Breast epithelium (tissue), 4 donors: ENCODE measurements around the gene GBF1. TPM values are rescaled to one million over a fixed set of nuclear protein-coding genes. Genes with fewer than 3 reads are reported as not detected.

ENCODE experiments used
- DNase-seq, 2 donors: peaks; one replicate each; pipeline ENCODE4 v3.0.0-alpha.2; 2019; ENCODE audit warnings: low spot score in 2 of 2
- H3K27ac ChIP-seq, 2 donors: fragments of 200-600 bp; sonication (generic) in 1 of 2; one replicate each; pipeline ENCODE4 v1.5.1; 2016 to 2019; ENCODE audit warnings: mild to moderate bottlenecking in 1 of 2
- H3K27me3 ChIP-seq, 2 donors: fragments of 200-600 bp; sonication (generic) in 1 of 2; one replicate each; pipeline versions ENCODE4 v1.5.1 to v1.6.0; 2017 to 2019; ENCODE audit warnings: control low read depth in 1 of 2, mild to moderate bottlenecking in 1 of 2
- H3K36me3 ChIP-seq: fragments of 200-600 bp; one replicate; pipeline ENCODE4 v1.5.1; 2019
- H3K4me1 ChIP-seq, 2 donors: fragments of 200-600 bp; sonication (generic); one replicate each; pipeline ENCODE4 v1.5.1; 2016 to 2019; ENCODE audit warnings: control low read depth in 1 of 2
- H3K4me3 ChIP-seq, 3 donors: fragments of 200-600 bp; sonication (generic); 1 replicate in 2 of 3; 2 replicates in 1 of 3; pipeline ENCODE4 v1.5.1; 2016 to 2019; ENCODE audit warnings: mild to moderate bottlenecking in 3 of 3, moderate library complexity in 2 of 3
- H3K9me3 ChIP-seq, 2 donors: fragments of 200-600 bp; sonication (generic) in 1 of 2; one replicate each; pipeline ENCODE4 v1.5.1; 2016 to 2019; ENCODE audit warnings: control low read depth in 1 of 2
- POLR2A ChIP-seq: fragments of 450-650 bp; IDR thresholded peaks from one replicate; pipeline ENCODE4 v1.6.1; 2016; ENCODE audit warnings: antibody characterized with exemption, mild to moderate bottlenecking, moderate library complexity
- POLR2AphosphoS5 ChIP-seq, 3 donors: sonication (generic); formaldehyde crosslinking; IDR thresholded peaks; one replicate each; pipeline ENCODE4 v1.6.1; 2017; ENCODE audit warnings: antibody characterized with exemption in 3 of 3
- intact Hi-C: fragments of 100-400 bp; cut with DNase I; formaldehyde crosslinking; loops from one replicate; pipeline ENCODE4 v1.15.1; 2023; ENCODE audit warnings: low total_unique reads
- total RNA-seq, 3 donors: library from RNA; depleted of rRNA; stranded (reverse); fragments of >200 nt; gene quantifications; one replicate each; pipeline ENCODE4 v1.1.0, GENCODE V29; 2016
- TF ChIP-seq, protein P1 (sequence below), 3 donors: fragments of 450-650 bp; IDR thresholded peaks; one replicate each; pipeline ENCODE4 v1.5.1; 2016 to 2017; ENCODE audit warnings: antibody characterized with exemption in 3 of 3, mild to moderate bottlenecking in 3 of 3, moderate library complexity in 3 of 3

GBF1 gene
- total RNA-seq, 3 donors from 2014 or later: 25.8 to 32.1 (median 25.9) TPM

DNA sequence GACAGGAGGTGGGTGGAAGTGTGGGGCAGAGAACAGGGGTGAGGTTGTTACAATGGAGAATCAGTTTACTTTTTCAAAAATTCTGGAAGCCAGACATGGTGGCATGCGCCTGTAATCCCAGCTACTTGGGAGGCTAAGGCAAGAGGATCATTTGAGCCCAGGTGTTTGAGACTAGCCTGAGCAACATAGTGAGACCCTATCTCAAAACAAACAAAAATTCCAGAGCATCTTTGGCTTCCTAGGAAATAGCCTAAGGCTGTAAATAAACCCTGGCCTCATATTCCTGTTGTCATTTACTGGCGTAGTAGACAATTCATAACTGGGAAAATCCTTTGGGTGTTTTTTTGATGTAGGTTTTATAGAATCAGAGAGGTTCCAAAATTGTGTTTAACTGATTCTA lies 44.0 kb downstream of the GBF1 start:
- no peaks in the 10 kb centered on the region for H3K27me3 ChIP-seq
- no peak overlapping the region for H3K27ac ChIP-seq
- no peak for TF ChIP-seq POLR2AphosphoS5 (IDR thresholded peaks at IDR 0.05)
- TF ChIP-seq, protein P1, sequence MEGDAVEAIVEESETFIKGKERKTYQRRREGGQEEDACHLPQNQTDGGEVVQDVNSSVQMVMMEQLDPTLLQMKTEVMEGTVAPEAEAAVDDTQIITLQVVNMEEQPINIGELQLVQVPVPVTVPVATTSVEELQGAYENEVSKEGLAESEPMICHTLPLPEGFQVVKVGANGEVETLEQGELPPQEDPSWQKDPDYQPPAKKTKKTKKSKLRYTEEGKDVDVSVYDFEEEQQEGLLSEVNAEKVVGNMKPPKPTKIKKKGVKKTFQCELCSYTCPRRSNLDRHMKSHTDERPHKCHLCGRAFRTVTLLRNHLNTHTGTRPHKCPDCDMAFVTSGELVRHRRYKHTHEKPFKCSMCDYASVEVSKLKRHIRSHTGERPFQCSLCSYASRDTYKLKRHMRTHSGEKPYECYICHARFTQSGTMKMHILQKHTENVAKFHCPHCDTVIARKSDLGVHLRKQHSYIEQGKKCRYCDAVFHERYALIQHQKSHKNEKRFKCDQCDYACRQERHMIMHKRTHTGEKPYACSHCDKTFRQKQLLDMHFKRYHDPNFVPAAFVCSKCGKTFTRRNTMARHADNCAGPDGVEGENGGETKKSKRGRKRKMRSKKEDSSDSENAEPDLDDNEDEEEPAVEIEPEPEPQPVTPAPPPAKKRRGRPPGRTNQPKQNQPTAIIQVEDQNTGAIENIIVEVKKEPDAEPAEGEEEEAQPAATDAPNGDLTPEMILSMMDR (IDR thresholded peaks at IDR 0.05): no peak
- TF ChIP-seq POLR2A: no peak
- DNase-seq: no peak
- H3K4me3 ChIP-seq: no peak overlapping the region
- intact Hi-C loops: no loop called here
- H3K36me3 ChIP-seq: no peaks in the 10 kb centered on the region
- no peaks in the 10 kb centered on the region for H3K9me3 ChIP-seq
- H3K4me1 ChIP-seq: no peaks in the 10 kb centered on the region

DNA sequence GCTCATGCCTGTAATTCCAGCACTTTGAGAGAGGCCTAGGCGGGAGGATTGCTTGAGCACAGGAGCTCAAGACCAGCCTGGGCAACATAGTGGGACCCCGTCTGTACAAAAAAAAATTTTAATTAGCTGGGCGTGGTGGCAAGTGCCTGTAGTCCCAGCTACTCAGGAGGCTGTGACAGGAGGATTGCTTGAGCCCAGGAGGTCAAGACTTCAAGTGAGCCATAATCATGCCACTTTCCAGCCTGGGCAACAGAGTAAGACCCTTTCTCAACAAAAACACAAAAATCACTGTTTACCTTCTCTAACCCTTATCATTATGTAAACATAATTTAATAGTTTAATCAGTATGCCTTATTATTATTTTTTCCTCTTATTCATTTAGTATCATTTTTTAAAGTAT lies 44.5 kb downstream of the GBF1 start:
- no peak overlapping the region for H3K27ac ChIP-seq
- H3K27me3 ChIP-seq: no peaks in the 10 kb centered on the region
- no peaks in the 10 kb centered on the region for H3K4me1 ChIP-seq
- H3K4me3 ChIP-seq: no peak overlapping the region
- TF ChIP-seq, protein P1 (IDR thresholded peaks at IDR 0.05): no peak
- TF ChIP-seq POLR2A (no peak), POLR2AphosphoS5 (IDR thresholded peaks at IDR 0.05) (no peak)
- H3K36me3 ChIP-seq: no peaks in the 10 kb centered on the region
- DNase-seq: no peak
- intact Hi-C loops: no loop called here
- H3K9me3 ChIP-seq: no peaks in the 10 kb centered on the region

DNA sequence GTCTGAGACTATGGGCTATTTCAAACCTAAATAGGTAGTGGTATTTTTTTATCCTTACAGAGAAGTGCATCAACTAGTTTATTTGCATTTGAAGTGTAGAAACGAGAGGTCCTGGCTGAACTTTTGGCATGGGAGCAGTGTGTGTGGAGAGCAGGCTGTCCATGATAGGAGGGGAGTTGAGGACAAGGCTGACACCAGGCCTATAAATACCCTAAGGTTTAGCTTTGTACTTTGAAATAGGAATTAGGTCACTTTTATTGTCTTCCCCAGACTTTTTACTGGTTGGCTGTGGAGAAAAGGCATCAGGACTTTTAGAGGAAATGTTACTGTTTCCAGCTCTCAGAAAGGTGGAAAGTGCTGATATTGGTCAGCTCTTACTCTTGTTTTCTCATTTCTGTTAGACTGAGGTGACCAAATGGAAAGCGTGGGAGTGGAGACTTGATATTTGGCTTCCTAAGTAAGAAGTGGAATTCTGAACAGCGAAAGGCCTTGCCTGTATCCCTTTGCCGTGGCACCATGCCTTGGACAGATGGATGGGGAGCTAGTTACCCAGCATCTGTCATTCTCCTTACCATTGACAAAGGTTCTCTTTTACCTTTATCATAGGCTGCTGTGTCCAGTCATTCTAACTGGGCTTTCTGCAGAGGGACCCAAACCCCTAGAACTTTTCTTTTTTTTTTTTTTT lies 46.0 kb downstream of the GBF1 start:
- Histone ChIP-seq H3K36me3 (no peaks in the 10 kb centered on the region), H3K27me3 (no peaks in the 10 kb centered on the region), H3K9me3 (no peaks in the 10 kb centered on the region), H3K4me1 (no peaks in the 10 kb centered on the region), H3K4me3 (no peak overlapping the region), H3K27ac (no peak overlapping the region)
- TF ChIP-seq, protein P1 (IDR thresholded peaks at IDR 0.05): no peak
- TF ChIP-seq POLR2A (no peak), POLR2AphosphoS5 (IDR thresholded peaks at IDR 0.05) (no peak)
- no peak for DNase-seq
- intact Hi-C loops: no loop called here

- Histone ChIP-seq H3K9me3 (no peaks in the 10 kb centered on the region), H3K27ac (no peak overlapping the region), H3K27me3 (no peaks in the 10 kb centered on the region), H3K4me3 (no peak overlapping the region), H3K36me3 (no peaks in the 10 kb centered on the region), H3K4me1 (no peaks in the 10 kb centered on the region)
- intact Hi-C loops: no loop called here
- DNase-seq: no peak
- TF ChIP-seq POLR2AphosphoS5 (IDR thresholded peaks at IDR 0.05): no peak
- TF ChIP-seq POLR2A: no peak
- TF ChIP-seq, protein P1 (IDR thresholded peaks at IDR 0.05): no peak
Observed at GRCh38 chr10:102297101-102297500, 51.8 kb downstream of the GBF1 start.

DNA sequence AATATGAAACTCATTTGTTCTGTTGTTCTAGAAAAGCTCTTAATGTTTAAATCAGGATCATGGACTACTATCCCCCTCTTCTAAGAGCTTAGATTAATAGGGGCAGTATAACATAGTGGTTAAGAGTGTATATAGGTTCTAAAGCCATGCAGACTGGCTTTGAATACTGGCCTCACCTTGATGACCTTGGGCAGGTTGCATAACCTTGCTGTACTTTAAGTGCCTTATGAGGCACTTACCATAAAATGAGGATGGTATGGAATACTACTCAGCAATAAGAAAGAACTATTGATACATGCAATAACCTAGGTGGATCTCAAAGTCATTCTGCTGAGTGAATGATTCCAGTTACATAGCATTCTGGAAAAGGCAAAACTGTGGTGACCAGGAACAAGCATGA lies 53.6 kb downstream of the GBF1 start:
- H3K4me3 ChIP-seq: no peak overlapping the region
- TF ChIP-seq, protein P1 (IDR thresholded peaks at IDR 0.05): no peak
- TF ChIP-seq POLR2A (no peak), POLR2AphosphoS5 (IDR thresholded peaks at IDR 0.05) (no peak)
- no peaks in the 10 kb centered on the region for H3K27me3 ChIP-seq
- DNase-seq: no peak
- no peaks in the 10 kb centered on the region for H3K36me3 ChIP-seq
- H3K4me1 ChIP-seq: no peaks in the 10 kb centered on the region
- no peak overlapping the region for H3K27ac ChIP-seq
- intact Hi-C loops: no loop called here
- no peaks in the 10 kb centered on the region for H3K9me3 ChIP-seq
